ENCODE results near the gene TLDC2. TPM values are rescaled to one million over a fixed set of nuclear protein-coding genes. Genes with fewer than 3 reads are reported as not detected.
"Not testable (repeated sequence)": the region's sequence is repeated elsewhere in the genome, so short reads cannot be mapped to it uniquely, and the experiment has no call there.

The TLDC2 gene
- total RNA-seq, 1 donor from 2014 or later: not detected

- no peak for DNase-seq
- Histone ChIP-seq H3K27ac (replicated peaks) (no peak overlapping the region), H3K4me1 (no peaks in the 10 kb centered on the region), H3K36me3 (peaks cover 84% of the 10 kb centered on the region), H3K27me3 (ENCODE audit: low read depth) (no peaks in the 10 kb centered on the region), H3K4me3 (no peak overlapping the region), H3K9me3 (replicated peaks) (no peaks in the 10 kb centered on the region)
- intact Hi-C loops (cut with micrococcal nuclease): no loop called here
- TF ChIP-seq, protein P1, sequence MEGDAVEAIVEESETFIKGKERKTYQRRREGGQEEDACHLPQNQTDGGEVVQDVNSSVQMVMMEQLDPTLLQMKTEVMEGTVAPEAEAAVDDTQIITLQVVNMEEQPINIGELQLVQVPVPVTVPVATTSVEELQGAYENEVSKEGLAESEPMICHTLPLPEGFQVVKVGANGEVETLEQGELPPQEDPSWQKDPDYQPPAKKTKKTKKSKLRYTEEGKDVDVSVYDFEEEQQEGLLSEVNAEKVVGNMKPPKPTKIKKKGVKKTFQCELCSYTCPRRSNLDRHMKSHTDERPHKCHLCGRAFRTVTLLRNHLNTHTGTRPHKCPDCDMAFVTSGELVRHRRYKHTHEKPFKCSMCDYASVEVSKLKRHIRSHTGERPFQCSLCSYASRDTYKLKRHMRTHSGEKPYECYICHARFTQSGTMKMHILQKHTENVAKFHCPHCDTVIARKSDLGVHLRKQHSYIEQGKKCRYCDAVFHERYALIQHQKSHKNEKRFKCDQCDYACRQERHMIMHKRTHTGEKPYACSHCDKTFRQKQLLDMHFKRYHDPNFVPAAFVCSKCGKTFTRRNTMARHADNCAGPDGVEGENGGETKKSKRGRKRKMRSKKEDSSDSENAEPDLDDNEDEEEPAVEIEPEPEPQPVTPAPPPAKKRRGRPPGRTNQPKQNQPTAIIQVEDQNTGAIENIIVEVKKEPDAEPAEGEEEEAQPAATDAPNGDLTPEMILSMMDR (IDR thresholded peaks at IDR 0.05; ENCODE audit: borderline replicate concordance): no peak
These were observed 17.9 kb downstream of the TLDC2 start for GRCh38 chr20:36893801-36894200.

DNA sequence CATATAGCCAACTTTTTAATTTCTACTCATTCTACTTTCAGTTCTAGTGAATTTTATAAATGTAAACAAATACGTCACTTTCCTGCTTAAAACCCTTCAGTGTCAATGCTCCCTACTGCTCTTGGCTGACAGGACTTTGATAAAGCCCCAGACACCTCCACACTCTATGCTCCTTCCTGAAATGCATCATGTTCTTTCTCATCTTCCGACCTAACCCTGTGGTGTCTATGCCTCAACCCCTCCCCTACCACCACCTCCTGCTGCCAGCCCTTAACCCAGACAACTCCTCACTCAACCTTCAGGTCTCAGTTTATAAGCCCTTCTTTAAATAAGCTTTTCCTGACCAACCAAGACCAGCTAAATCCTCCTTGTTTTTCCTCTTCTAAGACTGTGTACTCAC lies 19.1 kb downstream of the TLDC2 start:
- TF ChIP-seq, protein P1 (IDR thresholded peaks at IDR 0.05; ENCODE audit: borderline replicate concordance): no peak
- Histone ChIP-seq H3K27ac (replicated peaks) (no peak overlapping the region), H3K4me1 (no peaks in the 10 kb centered on the region), H3K27me3 (ENCODE audit: low read depth) (no peaks in the 10 kb centered on the region), H3K4me3 (no peak overlapping the region), H3K36me3 (peaks cover 96% of the 10 kb centered on the region), H3K9me3 (replicated peaks) (no peaks in the 10 kb centered on the region)
- DNase-seq: no peak
- intact Hi-C loops (cut with micrococcal nuclease): no loop called here

- Histone ChIP-seq H3K4me3 (no peak overlapping the region), H3K9me3 (replicated peaks) (no peaks in the 10 kb centered on the region), H3K27me3 (ENCODE audit: low read depth) (no peaks in the 10 kb centered on the region), H3K27ac (replicated peaks) (no peak overlapping the region), H3K4me1 (no peaks in the 10 kb centered on the region), H3K36me3 (peaks cover 100% of the 10 kb centered on the region)
- no peak for DNase-seq
- intact Hi-C loops (cut with micrococcal nuclease): no loop called here
- TF ChIP-seq, protein P1 (IDR thresholded peaks at IDR 0.05; ENCODE audit: borderline replicate concordance): no peak
These were observed 28.8 kb downstream of the TLDC2 start for GRCh38 chr20:36904690-36905089.

GRCh38 chr20:36905566-36905965 lies 29.6 kb downstream of the TLDC2 start:
- H3K4me3 ChIP-seq; DNase-seq; H3K27ac ChIP-seq (replicated peaks); H3K9me3 ChIP-seq (replicated peaks); H3K4me1 ChIP-seq; H3K27me3 ChIP-seq (ENCODE audit: low read depth); intact Hi-C loops (cut with micrococcal nuclease): not testable (repeated sequence)
- peaks cover 100% of the 10 kb centered on the region for H3K36me3 ChIP-seq

DNA sequence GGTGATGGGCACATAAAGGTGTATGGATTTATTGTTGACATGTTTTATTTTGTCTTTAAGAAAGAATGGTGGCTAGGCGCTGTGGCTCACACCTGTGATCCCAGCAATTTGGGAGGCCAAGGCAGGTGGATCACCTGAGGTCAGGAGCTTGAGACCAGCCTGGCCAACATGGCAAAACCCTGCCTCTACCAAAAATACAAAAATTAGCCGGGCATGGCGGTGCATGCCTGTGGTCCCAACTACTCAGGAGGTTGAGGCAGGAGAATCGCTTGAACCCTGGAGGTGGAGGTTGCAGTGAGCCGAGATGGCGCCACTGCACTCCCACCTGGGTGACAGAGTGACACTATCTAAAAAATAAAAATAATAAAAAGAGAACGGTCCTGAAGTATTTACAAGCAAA lies 30.1 kb downstream of the TLDC2 start:
- H3K4me1 ChIP-seq; H3K27ac ChIP-seq (replicated peaks); DNase-seq; H3K9me3 ChIP-seq (replicated peaks); H3K27me3 ChIP-seq (ENCODE audit: low read depth); intact Hi-C loops (cut with micrococcal nuclease); H3K4me3 ChIP-seq: not testable (repeated sequence)
- peaks cover 100% of the 10 kb centered on the region for H3K36me3 ChIP-seq

DNA sequence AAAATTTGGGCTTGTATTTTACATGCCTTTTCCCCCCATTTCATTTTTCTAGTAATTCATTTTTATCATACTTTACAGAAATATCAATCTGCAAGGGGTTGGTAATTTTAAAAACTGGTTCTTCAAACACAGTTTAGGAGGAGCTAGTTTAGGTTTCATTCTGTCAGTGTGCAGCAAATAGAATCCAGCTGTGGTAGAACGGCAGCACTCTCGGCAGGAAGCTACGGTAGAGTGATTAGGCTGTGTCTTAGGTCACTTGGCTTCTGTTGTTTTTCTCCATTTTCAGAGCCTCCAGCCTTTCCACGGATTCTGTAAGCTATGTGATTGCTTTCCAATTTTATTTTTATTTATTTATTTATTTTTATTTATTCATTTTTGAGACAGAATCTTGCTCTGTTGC lies 32.7 kb downstream of the TLDC2 start:
- peaks cover 100% of the 10 kb centered on the region for H3K36me3 ChIP-seq
- no peak for DNase-seq
- intact Hi-C loops (cut with micrococcal nuclease): no loop called here
- H3K27me3 ChIP-seq (ENCODE audit: low read depth): no peaks in the 10 kb centered on the region
- H3K9me3 ChIP-seq (replicated peaks): no peaks in the 10 kb centered on the region
- no peak overlapping the region for H3K4me3 ChIP-seq
- H3K27ac ChIP-seq (replicated peaks): no peak overlapping the region
- TF ChIP-seq, protein P1 (IDR thresholded peaks at IDR 0.05; ENCODE audit: borderline replicate concordance): no peak
- H3K4me1 ChIP-seq: no peaks in the 10 kb centered on the region

DNA sequence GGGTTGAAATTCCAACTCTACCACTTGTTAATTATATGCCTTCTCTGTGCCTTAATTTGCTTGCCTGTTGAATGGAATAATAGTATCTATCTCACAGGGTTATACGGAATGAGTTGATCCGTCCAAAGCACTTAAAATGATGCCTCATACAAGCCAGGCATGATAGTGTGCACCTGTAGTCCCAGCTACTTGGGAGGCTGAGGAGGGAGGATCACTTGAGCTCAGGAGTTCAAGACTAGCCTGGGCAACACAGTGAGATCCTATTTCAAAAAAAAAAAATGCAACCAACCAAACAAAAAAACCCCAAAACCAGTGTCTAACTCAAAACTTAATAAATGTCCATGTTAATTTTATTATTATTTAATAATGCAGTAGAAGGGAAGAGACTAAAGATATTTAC lies 40.3 kb downstream of the TLDC2 start:
- TF ChIP-seq, protein P1 (IDR thresholded peaks at IDR 0.05; ENCODE audit: borderline replicate concordance): no peak
- no peaks in the 10 kb centered on the region for H3K4me1 ChIP-seq
- H3K36me3 ChIP-seq: peaks cover 93% of the 10 kb centered on the region

More for the DNA sequence above, 40.3 kb downstream of the TLDC2 start:
- no peak for DNase-seq
- no peaks in the 10 kb centered on the region for H3K27me3 ChIP-seq (ENCODE audit: low read depth)
- intact Hi-C loops (cut with micrococcal nuclease): no loop called here
- H3K4me3 ChIP-seq: no peak overlapping the region
- H3K27ac ChIP-seq (replicated peaks): no peak overlapping the region
- H3K9me3 ChIP-seq (replicated peaks): no peaks in the 10 kb centered on the region

Data from left ventricle myocardium inferior (tissue), 1 donor.